ENCODE measurements around the gene C2orf92.

DNA sequence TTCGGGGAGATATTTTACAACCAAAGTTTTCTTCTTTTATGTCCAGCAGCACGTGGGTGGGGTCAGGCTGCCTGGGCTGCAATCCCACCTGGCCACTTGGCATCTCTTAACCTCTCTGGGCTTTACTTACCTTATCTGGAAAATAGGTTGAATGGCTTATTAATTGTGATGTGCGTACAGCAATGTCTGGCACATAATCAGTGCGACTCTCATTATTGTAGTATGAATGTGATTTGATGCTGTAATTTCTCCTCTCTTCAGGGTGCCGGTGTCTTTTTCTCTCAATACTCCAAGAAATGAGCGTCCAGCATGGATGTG is 41.8 kb downstream of the C2orf92 start:
- TF ChIP-seq EZH2 (IDR thresholded peaks at IDR 0.05) (no peak), CTCF (IDR thresholded peaks at IDR 0.05) (no peak), EZH2phosphoT487 (IDR thresholded peaks at IDR 0.05) (no peak)

Data from neural progenitor cell (in vitro differentiated cells).